ENCODE data around the gene CT45A3.
"Not testable (repeated sequence)": the region's sequence is repeated elsewhere in the genome, so short reads cannot be mapped to it uniquely, and the experiment has no call there.

DNA sequence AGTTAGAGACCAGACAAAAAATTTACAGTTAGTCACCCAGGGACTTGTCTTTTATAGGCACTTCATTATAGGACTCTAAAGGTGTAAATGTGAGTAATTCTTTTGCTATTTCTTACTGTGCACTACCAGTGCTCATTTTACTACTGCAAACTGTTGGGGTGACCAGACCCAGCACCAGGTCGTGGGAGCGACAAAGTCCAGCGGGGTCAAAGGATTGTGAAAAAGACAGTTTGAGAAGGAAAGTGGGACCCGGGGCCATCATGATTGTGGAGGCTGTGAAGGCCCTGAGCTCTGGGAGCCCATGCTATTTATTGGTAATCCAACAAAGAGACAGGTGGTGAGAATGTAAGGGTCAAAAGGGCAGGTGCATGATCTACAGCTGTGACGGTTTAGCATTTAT, 33.3 kb downstream of the CT45A3 start:
- TF ChIP-seq CTCF, POLR2A (IDR thresholded peaks at IDR 0.05): not testable (repeated sequence)

Data from thyroid gland (tissue), 4 donors.